HEK293T (cell line): ENCODE measurements around the gene FCN2.

Experiments used
- CTCF ChIA-PET: fragments of 350-600 bp; formaldehyde crosslinking; extraction: SDS; loops from one replicate; lab custom pipeline; 2021; ENCODE audit warnings: antibody characterized with exemption, inconsistent platforms; lab: Yijun Ruan, JAX
- POLR2A ChIA-PET: fragments of 350-600 bp; formaldehyde crosslinking; extraction: SDS; loops from one replicate; lab custom pipeline; 2020; ENCODE audit warnings: antibody characterized with exemption, inconsistent platforms; lab: Yijun Ruan, JAX
- DNase-seq: peaks from one replicate; pipeline ENCODE4 v3.0.0; 2012; ENCODE audit warnings: mixed read lengths; ENCODE audit errors: extremely low spot score
- ARNT ChIP-seq: fragments of 450-650 bp; IDR thresholded peaks from 2 replicates; pipeline ENCODE4 v1.6.1; 2017; ENCODE audit warnings: mild to moderate bottlenecking
- BHLHE40 ChIP-seq: fragments of 450-650 bp; IDR thresholded peaks from 2 replicates; pipeline ENCODE4 v1.6.1; 2016; ENCODE audit warnings: mild to moderate bottlenecking, moderate library complexity, borderline replicate concordance
- CTBP1 ChIP-seq: fragments of 450-650 bp; IDR thresholded peaks from 2 replicates; pipeline ENCODE4 v1.6.1; 2016; ENCODE audit warnings: borderline replicate concordance
- ELF4 ChIP-seq: fragments of 450-650 bp; IDR thresholded peaks from 2 replicates; pipeline ENCODE4 v1.6.1; 2017; ENCODE audit warnings: antibody characterized with exemption
- FOXA1 ChIP-seq: fragments of 450-650 bp; IDR thresholded peaks from 2 replicates; pipeline ENCODE4 v1.6.1; 2016; ENCODE audit warnings: mild to moderate bottlenecking
- FOXK2 ChIP-seq: fragments of 450-650 bp; IDR thresholded peaks from 2 replicates; pipeline ENCODE4 v1.6.1; 2016; ENCODE audit warnings: mild to moderate bottlenecking
- FOXM1 ChIP-seq: fragments of 450-650 bp; IDR thresholded peaks from 2 replicates; pipeline ENCODE4 v1.6.1; 2017; ENCODE audit warnings: mild to moderate bottlenecking, borderline replicate concordance
- HDGF ChIP-seq: fragments of 450-650 bp; IDR thresholded peaks from 2 replicates; pipeline ENCODE4 v1.6.1; 2017; ENCODE audit warnings: antibody characterized with exemption, borderline replicate concordance
- L3MBTL2 ChIP-seq: fragments of 450-650 bp; conservative IDR thresholded peaks from 2 replicates; pipeline ENCODE4 v1.6.1; 2016; ENCODE audit warnings: mild to moderate bottlenecking
- LEF1 ChIP-seq: fragments of 450-650 bp; IDR thresholded peaks from 2 replicates; pipeline ENCODE4 v1.6.1; 2017; ENCODE audit warnings: mild to moderate bottlenecking, borderline replicate concordance
- NFRKB ChIP-seq: fragments of 450-650 bp; IDR thresholded peaks from 2 replicates; pipeline ENCODE4 v1.6.1; 2016; ENCODE audit warnings: mild to moderate bottlenecking, moderate library complexity
- SP1 ChIP-seq: fragments of 450-650 bp; IDR thresholded peaks from 2 replicates; pipeline ENCODE4 v1.6.1; 2017
- SUZ12 ChIP-seq: fragments of 450-650 bp; IDR thresholded peaks from 2 replicates; pipeline ENCODE4 v1.6.1; 2016; ENCODE audit warnings: mild to moderate bottlenecking
- TARDBP ChIP-seq: fragments of 450-650 bp; IDR thresholded peaks from 2 replicates; pipeline ENCODE4 v1.6.1; 2016
- ZNF384 ChIP-seq: fragments of 450-650 bp; IDR thresholded peaks from 2 replicates; pipeline ENCODE4 v1.6.1; 2016
- TF ChIP-seq, protein P1 (sequence below): fragments of 450-650 bp; IDR thresholded peaks from 2 replicates; pipeline ENCODE4 v1.6.1; 2016

Gene FCN2

DNA sequence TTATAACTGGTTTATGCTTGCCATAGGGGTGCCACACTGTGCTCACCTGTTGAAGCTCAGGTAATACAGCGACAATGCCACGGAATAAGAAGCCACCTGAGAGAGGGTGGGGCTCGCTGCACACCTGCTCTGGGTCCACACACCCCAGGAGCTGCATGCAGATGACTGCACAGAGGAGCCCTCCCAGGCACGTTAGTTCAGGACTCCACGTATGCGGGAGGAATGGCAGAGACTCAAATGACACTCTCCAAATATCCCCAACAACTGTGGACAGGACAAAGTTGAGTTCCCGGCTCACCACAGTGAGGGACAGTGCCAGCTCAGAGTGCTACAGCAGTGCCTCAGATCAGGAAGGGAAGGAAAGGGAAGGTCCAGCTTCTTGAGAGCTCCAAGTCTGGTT, 42.9 kb downstream of the FCN2 start:
- POLR2A ChIA-PET = no interaction called here

DNA sequence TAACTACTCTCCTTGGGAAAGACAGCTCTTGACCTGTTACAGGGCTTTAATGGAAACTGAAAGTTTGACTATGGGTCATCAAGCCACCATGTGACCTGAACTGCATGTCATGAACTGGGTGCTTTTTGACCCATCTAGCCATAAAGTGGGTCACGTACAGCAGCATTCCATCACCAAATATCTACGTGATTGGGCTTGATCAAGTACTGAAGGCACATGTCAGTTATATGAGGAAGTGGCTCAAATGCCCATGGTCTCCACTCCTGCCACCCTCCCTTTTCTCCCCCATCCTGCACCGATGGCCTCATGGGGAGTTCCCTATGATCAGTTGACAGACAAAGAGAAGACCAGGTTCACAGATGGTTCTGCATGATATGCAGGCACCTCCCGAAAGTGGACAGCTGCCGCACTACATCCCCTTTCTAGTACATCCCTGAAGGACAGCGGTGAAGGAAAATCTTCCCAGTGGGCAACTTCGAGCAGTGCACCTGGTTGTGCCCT, 44.5 kb downstream of the FCN2 start:
- CTCF ChIA-PET = no interaction called here
- DNase-seq = no peak
- POLR2A ChIA-PET = no interaction called here
- TF ChIP-seq L3MBTL2 (no peak), BHLHE40 (no peak), FOXK2 (no peak)

More for the DNA sequence above, 42.9 kb downstream of the FCN2 start:
- CTCF ChIA-PET = no interaction called here
- TF ChIP-seq ELF4 (no peak), SUZ12 (no peak), L3MBTL2 (no peak), ARNT (no peak), CTBP1 (no peak), FOXK2 (no peak), FOXM1 (no peak), FOXA1 (no peak), ZNF384 (no peak), HDGF (no peak), SP1 (no peak), LEF1 (no peak), TARDBP (no peak), BHLHE40 (no peak), NFRKB (no peak)
- TF ChIP-seq, protein P1, sequence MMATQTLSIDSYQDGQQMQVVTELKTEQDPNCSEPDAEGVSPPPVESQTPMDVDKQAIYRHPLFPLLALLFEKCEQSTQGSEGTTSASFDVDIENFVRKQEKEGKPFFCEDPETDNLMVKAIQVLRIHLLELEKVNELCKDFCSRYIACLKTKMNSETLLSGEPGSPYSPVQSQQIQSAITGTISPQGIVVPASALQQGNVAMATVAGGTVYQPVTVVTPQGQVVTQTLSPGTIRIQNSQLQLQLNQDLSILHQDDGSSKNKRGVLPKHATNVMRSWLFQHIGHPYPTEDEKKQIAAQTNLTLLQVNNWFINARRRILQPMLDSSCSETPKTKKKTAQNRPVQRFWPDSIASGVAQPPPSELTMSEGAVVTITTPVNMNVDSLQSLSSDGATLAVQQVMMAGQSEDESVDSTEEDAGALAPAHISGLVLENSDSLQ = no peak
- DNase-seq = no peak

DNA sequence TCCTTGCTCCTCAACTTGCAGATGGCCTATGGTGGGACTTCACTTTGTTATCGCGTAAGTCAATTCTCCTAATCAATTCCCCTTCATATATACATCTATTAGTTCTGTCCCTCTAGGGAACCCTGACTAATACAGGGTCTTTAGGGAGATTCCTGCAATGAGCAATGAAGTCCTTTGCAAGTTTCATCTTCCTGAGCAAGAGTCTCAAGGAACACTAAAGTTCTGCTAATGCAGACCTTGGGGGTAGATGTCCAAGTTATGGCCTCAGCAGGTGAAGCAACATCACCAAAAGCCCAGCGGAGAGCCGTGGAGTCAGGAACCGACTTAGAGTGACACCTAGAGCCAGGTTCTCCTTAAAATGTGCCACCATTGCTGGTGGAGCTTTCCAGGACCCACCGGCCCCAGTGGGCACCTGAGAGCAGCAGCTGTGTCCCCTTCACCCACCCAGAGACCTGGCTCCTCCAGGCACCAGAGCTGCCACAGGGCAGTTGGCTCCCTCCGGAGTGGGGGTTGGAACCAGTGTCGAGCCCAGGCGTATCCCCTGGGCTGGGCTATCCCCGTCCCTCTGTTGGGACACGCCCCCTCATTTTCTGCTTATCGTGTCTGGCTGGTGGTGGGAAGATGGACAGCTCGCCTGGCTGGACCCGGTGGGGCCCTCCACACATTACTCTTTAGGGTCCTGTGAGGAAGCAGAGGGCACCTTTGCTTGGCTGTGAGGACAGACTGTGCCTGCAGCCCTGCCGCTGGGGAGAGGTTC, 48.0 kb downstream of the FCN2 start:
- no peak for DNase-seq
- ChIA-PET POLR2A (no interaction called here), CTCF (no interaction called here)
- TF ChIP-seq TARDBP (no peak), FOXK2 (no peak)

DNA sequence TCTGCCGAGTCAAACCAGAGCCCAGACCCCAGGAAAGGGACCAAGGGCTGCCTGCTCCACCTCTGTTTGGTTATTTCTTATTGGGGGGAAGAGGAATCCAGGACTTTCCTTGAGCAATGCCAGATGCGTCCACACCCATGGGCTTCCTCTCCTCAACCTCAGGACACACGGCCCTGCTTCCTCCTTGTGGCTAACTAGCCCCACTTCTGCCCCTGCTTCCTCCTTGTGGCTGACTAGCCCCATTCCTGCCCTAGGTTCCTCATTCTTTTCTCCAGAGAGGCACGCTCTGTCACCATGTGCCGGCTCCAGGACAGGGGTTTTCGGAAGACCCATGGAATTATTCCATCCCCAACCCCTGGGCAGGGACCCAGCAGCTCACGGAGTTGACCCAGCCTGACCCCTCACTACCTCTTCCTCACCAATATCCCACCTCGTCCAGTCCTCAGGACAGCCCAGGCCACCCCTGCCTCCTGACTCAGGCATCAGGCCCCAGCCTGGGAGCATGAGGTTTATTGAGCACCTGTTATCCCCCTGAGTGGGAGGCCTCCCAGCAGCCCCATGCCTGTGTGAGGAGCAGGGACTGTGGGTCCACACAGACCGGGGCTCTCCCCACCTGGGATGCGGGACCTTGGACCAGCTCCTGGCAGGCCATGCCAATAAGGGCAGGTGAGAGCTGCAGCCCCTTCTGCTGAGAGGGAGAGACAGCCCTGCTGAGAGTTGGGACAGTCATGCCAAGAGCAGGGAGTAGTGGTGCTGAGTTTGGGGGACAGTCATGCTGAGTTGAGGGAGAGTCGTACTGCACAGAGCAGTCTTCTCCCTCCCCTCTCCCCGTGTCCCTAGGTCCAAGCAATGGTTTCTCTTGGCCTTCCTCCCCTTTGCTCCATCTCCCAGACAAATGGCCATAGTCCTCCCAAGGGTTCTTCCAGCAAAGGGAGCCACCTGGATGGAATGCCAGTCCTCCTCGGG, 48.9 kb downstream of the FCN2 start:
- TF ChIP-seq ZNF384 = no peak
- POLR2A ChIA-PET = no interaction called here

DNA sequence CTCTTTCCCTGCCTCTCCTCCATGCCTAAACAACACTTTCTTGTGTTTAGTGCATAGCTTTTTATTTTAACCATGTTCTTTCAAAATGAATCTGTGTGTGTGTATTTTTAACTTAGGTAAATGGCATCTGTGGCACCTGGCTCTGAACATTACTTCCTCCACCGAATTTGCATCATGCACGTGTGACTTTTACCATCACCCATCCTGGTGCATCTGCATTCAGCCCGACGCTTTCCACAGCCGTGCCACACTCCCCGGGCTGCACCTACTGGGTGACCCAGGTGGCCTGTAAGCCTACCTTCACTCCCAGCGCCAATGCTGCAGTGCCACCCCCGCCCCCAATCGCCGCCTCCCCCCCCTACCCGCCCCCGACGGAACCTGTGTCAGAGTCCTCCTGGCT, 49.8 kb downstream of the FCN2 start:
- CTCF ChIA-PET = no interaction called here
- TF ChIP-seq L3MBTL2 (no peak), CTBP1 (no peak), HDGF (no peak), FOXM1 (no peak), LEF1 (no peak), ZNF384 (no peak), FOXK2 (no peak), NFRKB (no peak), SUZ12 (no peak), ARNT (no peak), BHLHE40 (no peak), SP1 (no peak), TARDBP (no peak), ELF4 (no peak), FOXA1 (no peak)
- TF ChIP-seq, protein P1 = no peak
- no peak for DNase-seq
- POLR2A ChIA-PET = no interaction called here

More for the DNA sequence above, 48.9 kb downstream of the FCN2 start:
- CTCF ChIA-PET = no interaction called here
- DNase-seq = no peak

DNA sequence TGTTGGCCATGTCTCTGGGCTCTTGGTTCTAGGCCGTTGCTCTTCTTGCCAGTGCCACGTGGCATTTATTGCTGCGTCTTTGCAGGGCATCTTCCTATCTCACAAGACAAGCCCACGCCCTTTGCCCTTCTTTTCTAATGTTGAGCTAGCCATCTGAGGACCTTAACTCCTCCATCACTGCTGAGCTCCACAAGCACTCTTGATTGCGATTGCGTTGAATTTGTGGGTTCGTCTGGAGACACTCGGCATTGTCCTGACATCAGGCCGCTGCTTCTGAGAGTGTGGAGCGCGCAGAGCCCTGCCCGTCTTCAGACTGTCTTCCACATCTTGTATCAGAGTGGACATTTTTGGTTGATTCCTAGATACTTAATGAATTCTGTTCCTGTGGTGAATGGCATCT, 51.6 kb downstream of the FCN2 start:
- ChIA-PET POLR2A (no interaction called here), CTCF (no interaction called here)
- TF ChIP-seq NFRKB (no peak), SP1 (no peak), FOXA1 (no peak), FOXK2 (no peak), SUZ12 (no peak), CTBP1 (no peak), TARDBP (no peak), L3MBTL2 (no peak), ELF4 (no peak), BHLHE40 (no peak), HDGF (no peak), ARNT (no peak), LEF1 (no peak), ZNF384 (no peak), FOXM1 (no peak)
- TF ChIP-seq, protein P1 = no peak
- DNase-seq = no peak
